SU-DHL-6 (cell line): Measurements from ENCODE around the gene CD52.

Source experiments
- CTCF ChIP-seq: fragments of 200-600 bp; sonication (generic); IDR thresholded peaks from one replicate; pipeline ENCODE4 v1.5.1; 2017; ENCODE audit warnings: antibody characterized with exemption, mild to moderate bottlenecking, low read length, moderate library complexity; ENCODE audit not compliant: insufficient read depth, poor library complexity, severe bottlenecking
- EZH2phosphoT487 ChIP-seq: fragments of 200-600 bp; sonication (generic), shearing (Covaris generic); conservative IDR thresholded peaks from 2 replicates; pipeline ENCODE4 v1.6.1; 2018; ENCODE audit warnings: mild to moderate bottlenecking, antibody characterized with exemption, low read length, moderate library complexity, mixed read lengths

- TF ChIP-seq CTCF (no peak), EZH2phosphoT487 (no peak)
Observed at GRCh38 chr1:26364956-26365355, 47.2 kb downstream of the CD52 start.
